GM12875 (cell line): ENCODE measurements around the gene GPC5.

ENCODE experiments used
- H3K4me3 ChIP-seq: one replicate; pipeline ENCODE4 v1.5.1; 2011; ENCODE audit warnings: low read depth, low read length, control low read depth
- TF ChIP-seq, protein P1 (sequence below): IDR thresholded peaks from 2 replicates; pipeline ENCODE4 v1.5.1; 2011; ENCODE audit warnings: low read depth, mild to moderate bottlenecking, control low read depth, inconsistent platforms, low read length, moderate library complexity, borderline replicate concordance; ENCODE audit not compliant: insufficient read depth

Gene GPC5

DNA sequence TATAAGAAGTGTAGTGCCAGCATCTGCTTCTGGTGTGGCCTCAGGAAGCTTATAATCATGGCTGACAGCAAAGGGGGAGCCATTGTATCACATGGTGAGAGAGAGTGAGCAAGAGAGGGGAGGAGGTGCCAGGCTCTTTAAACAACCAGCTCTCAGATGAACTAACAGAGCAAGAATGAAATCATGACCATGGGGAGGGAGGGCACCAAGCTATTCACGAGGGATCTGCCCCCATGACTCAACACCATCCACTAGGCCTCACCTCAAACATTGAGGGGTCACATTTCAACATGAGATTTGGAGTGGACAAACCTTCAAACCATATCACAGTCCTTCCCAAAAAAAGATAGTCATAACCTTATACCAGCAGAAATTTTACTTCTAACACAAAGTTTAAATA lies 174.0 kb downstream of the GPC5 start:
- TF ChIP-seq, protein P1, sequence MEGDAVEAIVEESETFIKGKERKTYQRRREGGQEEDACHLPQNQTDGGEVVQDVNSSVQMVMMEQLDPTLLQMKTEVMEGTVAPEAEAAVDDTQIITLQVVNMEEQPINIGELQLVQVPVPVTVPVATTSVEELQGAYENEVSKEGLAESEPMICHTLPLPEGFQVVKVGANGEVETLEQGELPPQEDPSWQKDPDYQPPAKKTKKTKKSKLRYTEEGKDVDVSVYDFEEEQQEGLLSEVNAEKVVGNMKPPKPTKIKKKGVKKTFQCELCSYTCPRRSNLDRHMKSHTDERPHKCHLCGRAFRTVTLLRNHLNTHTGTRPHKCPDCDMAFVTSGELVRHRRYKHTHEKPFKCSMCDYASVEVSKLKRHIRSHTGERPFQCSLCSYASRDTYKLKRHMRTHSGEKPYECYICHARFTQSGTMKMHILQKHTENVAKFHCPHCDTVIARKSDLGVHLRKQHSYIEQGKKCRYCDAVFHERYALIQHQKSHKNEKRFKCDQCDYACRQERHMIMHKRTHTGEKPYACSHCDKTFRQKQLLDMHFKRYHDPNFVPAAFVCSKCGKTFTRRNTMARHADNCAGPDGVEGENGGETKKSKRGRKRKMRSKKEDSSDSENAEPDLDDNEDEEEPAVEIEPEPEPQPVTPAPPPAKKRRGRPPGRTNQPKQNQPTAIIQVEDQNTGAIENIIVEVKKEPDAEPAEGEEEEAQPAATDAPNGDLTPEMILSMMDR, result no peak
- no peak overlapping the region for H3K4me3 ChIP-seq

DNA sequence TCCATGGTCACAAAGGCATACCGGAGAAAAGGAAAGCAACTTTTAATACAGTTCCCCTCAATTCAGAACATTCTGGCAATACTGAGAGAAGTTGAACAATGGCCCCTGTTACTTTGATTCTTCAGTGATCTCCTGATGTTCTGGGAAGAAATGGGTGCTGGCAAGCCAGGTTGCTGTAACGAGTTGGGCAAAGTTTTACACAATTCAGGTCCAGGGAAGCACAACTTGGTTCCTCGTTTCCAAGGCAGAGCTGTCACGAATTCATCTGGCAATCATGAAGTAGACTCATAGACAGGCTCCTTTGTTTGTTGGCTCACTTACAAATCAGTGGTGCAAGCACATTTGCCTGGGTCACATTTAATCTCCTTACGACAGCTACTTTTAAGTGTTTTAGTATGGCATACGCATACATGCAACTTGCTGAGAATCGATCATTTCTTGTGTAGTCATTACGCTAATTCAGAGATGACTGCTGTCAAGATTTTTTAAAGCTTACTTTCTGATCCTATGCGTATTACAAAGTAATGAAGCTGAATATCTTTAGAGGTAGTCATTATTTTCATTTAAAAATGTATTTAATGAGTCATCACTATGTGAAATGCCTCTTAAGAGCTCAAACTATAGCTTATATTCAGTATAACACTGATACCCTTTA lies 174.7 kb downstream of the GPC5 start:
- TF ChIP-seq, protein P1, result no peak
- no peak overlapping the region for H3K4me3 ChIP-seq

DNA sequence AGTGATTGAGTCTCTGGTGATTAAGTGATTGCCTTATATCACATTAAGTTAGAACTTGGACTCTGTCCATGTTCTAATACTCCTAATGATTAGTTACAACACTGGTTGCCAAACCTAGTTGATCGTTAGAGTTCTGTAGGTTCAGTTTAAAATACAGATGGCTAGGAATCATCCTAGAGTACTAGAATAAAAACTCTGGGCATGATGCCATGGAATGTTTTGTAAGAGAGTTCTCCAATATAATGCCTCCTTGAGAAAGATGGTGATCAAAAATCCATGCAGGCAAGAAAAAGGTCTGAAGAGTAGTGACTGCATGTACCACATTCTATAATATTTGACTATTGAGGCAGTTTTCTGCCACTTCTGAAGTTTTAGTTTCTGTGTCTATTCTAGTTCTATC lies 176.3 kb downstream of the GPC5 start:
- TF ChIP-seq, protein P1, result no peak

DNA sequence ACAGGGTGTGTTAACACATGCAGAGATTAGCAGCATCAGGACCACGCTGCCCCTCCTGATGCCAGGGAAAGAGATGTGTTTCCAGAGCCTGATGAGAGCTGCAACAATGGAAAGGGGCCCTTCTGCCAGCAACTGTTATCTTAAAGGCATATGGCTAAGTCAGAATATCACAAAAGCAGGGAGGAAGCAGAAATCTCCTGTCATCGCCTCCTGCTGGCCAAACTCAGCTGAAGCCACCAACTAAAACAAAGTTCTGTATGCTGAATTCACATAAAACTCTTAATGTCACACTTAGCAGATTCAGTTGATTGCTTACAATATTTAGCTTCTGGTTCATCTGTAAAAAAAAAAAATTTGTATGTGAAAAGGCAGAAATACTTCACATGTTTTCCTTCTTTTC lies 178.2 kb downstream of the GPC5 start:
- TF ChIP-seq, protein P1, result peak; percentile 48; the same call in 1 of the 2 replicates
- H3K4me3 ChIP-seq, result no peak overlapping the region

More for the DNA sequence above, 176.3 kb downstream of the GPC5 start:
- no peak overlapping the region for H3K4me3 ChIP-seq

DNA sequence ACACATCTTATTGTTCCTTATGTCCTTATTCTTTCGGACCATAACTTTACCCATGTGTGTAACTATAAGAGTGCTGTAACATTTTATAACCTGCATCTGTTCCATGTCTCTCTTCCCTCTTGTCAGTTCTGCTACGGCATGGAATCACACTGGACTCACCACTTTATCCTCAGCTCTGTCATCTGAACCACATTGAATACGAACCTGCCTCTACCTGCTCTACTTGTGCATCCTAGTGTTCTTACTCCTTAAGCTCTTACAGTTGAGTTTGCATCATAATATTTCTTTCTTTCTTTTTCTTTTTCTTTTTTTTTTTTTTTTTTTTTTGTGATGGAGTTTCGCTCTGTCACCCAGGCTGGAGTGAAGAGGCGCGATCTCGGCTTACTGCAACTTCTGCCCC lies 180.9 kb downstream of the GPC5 start:
- TF ChIP-seq, protein P1, result no peak
- no peak overlapping the region for H3K4me3 ChIP-seq

DNA sequence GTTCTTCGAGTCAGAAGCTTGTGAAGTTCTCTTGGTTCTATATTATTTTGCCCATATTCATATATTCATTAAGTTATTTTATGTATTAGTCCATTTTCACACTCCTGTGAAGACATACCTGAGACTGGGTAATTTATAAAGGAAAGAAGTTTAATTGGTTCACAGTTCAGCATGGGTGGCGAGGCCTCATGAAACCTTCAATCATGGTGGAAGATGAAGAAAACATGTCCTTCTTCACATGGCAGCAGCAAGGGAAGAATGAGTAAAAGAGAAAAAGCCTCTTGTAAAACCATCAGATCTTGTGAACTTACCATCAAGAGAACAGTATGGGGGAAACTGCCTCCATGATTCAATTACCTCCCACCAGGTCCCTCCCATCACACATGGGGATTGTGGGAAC lies 182.3 kb downstream of the GPC5 start:
- no peak overlapping the region for H3K4me3 ChIP-seq
- TF ChIP-seq, protein P1, result no peak

DNA sequence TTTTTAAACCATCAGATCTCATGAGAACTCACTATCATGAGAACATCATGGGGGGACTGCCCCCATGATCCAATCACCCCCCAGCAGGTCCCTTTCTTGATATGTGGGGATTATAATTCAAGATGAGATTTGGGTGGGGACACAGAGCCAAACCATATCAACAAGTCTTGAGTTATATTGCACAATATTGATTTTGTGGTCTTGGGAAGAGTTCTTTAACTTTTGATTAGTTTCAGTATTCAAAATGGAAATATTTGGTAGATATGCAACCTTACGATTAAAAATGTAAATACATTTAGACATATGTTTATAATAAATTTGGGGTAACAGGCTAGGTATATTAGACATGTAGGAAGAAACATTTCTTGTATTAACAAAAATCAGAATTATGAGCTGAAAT lies 188.2 kb downstream of the GPC5 start:
- TF ChIP-seq, protein P1, result no peak
- no peak overlapping the region for H3K4me3 ChIP-seq
